Neural cell (in vitro differentiated cells): ENCODE data around the gene TCF4. TPM values are rescaled to one million over a fixed set of nuclear protein-coding genes. Genes with fewer than 3 reads are reported as not detected.

ENCODE experiments used
- H2AFZ ChIP-seq: fragments of 200-600, 300-800 bp; sonication (generic), shearing (Covaris generic); 2 replicates; pipeline ENCODE4 v1.6.0; 2014; ENCODE audit warnings: low read depth, mild to moderate bottlenecking, antibody characterized with exemption, low read length, moderate library complexity
- H3F3A ChIP-seq: fragments of 200-600 bp; shearing (Covaris generic); 2 replicates; pipeline ENCODE4 v1.6.1; 2016; ENCODE audit warnings: mild to moderate bottlenecking, moderate library complexity, mixed read lengths, antibody characterized with exemption, low read length; ENCODE audit not compliant: insufficient read depth, poor library complexity, severe bottlenecking
- H3K27ac ChIP-seq: fragments of 200-600, 300-800 bp; sonication (generic), shearing (Covaris generic); 2 replicates; pipeline ENCODE4 v1.5.1; 2014; ENCODE audit warnings: mild to moderate bottlenecking, low read length, moderate library complexity
- H3K27me3 ChIP-seq: fragments of 300-800, 200-600 bp; sonication (generic), shearing (Covaris generic); 2 replicates; pipeline ENCODE4 v1.6.0; 2014; ENCODE audit warnings: mild to moderate bottlenecking, low read depth, low read length, moderate library complexity; ENCODE audit not compliant: insufficient read depth
- H3K36me3 ChIP-seq: fragments of 300-800, 200-600 bp; sonication (generic), shearing (Covaris generic); 2 replicates; pipeline ENCODE4 v1.5.1; 2014; ENCODE audit warnings: mild to moderate bottlenecking, antibody characterized with exemption, low read length, moderate library complexity; ENCODE audit not compliant: insufficient read depth
- H3K4me2 ChIP-seq: fragments of 300-800, 200-600 bp; sonication (generic), shearing (Covaris generic); 2 replicates; pipeline ENCODE4 v1.6.0; 2014; ENCODE audit warnings: mild to moderate bottlenecking, low read length
- H3K4me3 ChIP-seq: fragments of 300-800, 200-600 bp; sonication (generic), shearing (Covaris generic); 2 replicates; pipeline ENCODE4 v1.5.1; 2014; ENCODE audit warnings: mild to moderate bottlenecking, low read length, moderate library complexity
- H3K79me2 ChIP-seq: fragments of 200-600 bp; shearing (Covaris generic); replicated peaks from 2 replicates; pipeline ENCODE4 v1.6.0; 2014; ENCODE audit warnings: mild to moderate bottlenecking, low read length, moderate library complexity; ENCODE audit not compliant: insufficient read depth
- H3K9ac ChIP-seq: fragments of 300-800, 200-600 bp; sonication (generic), shearing (Covaris generic); 2 replicates; pipeline ENCODE4 v1.6.1; 2016; ENCODE audit warnings: mild to moderate bottlenecking, low read length, mixed read lengths
- H3K9me2 ChIP-seq: fragments of 200-600 bp; shearing (Covaris generic); 2 replicates; pipeline ENCODE4 v1.6.1; 2016; ENCODE audit warnings: mild to moderate bottlenecking, low read length, mixed read lengths; ENCODE audit not compliant: insufficient read depth
- H3K9me3 ChIP-seq: fragments of 200-600, 300-800 bp; sonication (generic), shearing (Covaris generic); 2 replicates; pipeline ENCODE4 v1.6.1; 2016; ENCODE audit warnings: mild to moderate bottlenecking, mixed run types, low read length, moderate library complexity, mixed read lengths
- H4K20me1 ChIP-seq: fragments of 200-600 bp; shearing (Covaris generic); 2 replicates; pipeline ENCODE4 v1.6.1; 2016; ENCODE audit warnings: mild to moderate bottlenecking, mixed run types; ENCODE audit not compliant: insufficient read depth
- EP300 ChIP-seq: fragments of 450-650 bp; conservative IDR thresholded peaks from 2 replicates; pipeline ENCODE4 v1.6.1; 2014; ENCODE audit warnings: antibody characterized with exemption, mild to moderate bottlenecking, moderate library complexity; ENCODE audit not compliant: poor library complexity, severe bottlenecking
- EZH2 ChIP-seq: fragments of 200-600, 300-800 bp; shearing (Covaris generic), sonication (generic); IDR thresholded peaks from 2 replicates; pipeline ENCODE4 v1.6.1; 2014; ENCODE audit warnings: antibody characterized with exemption, low read length, borderline replicate concordance, mild to moderate bottlenecking; ENCODE audit not compliant: insufficient read depth, poor library complexity, severe bottlenecking
- MXI1 ChIP-seq: fragments of 450-650 bp; conservative IDR thresholded peaks from 2 replicates; pipeline ENCODE4 v1.6.1; 2014; ENCODE audit warnings: antibody characterized with exemption, mild to moderate bottlenecking; ENCODE audit not compliant: poor library complexity, severe bottlenecking
- POLR2AphosphoS5 ChIP-seq: IDR thresholded peaks from 2 replicates; pipeline ENCODE4 v1.6.1; 2012
- RAD21 ChIP-seq: fragments of 450-650 bp; conservative IDR thresholded peaks from 2 replicates; pipeline ENCODE4 v1.6.1; 2014; ENCODE audit warnings: antibody characterized with exemption, mild to moderate bottlenecking, moderate library complexity
- SMC3 ChIP-seq: fragments of 450-650 bp; conservative IDR thresholded peaks from 2 replicates; pipeline ENCODE4 v1.6.1; 2014; ENCODE audit warnings: antibody characterized with exemption, mild to moderate bottlenecking, moderate library complexity; ENCODE audit not compliant: poor library complexity
- TAF1 ChIP-seq: IDR thresholded peaks from 2 replicates; pipeline ENCODE4 v1.6.1; 2012; ENCODE audit warnings: low read depth
- polyA plus RNA-seq: library from polyadenylated mRNA; depleted of rRNA; stranded (reverse); fragments of >200 nt; gene quantifications from 2 replicates; pipeline ENCODE4 v1.2.3, GENCODE V29; 2014
- TF ChIP-seq, protein P1 (sequence below): fragments of 450-650 bp; IDR thresholded peaks from 2 replicates; pipeline ENCODE4 v1.5.1; 2014; ENCODE audit warnings: antibody characterized with exemption, mild to moderate bottlenecking, moderate library complexity; ENCODE audit not compliant: poor library complexity, severe bottlenecking
- TF ChIP-seq, protein P2 (sequence below): IDR thresholded peaks from 2 replicates; pipeline ENCODE4 v1.6.1; 2012; ENCODE audit warnings: borderline replicate concordance

Gene TCF4
- polyA plus RNA-seq, 1 donor from 2014 or later, result 7.0 TPM

DNA sequence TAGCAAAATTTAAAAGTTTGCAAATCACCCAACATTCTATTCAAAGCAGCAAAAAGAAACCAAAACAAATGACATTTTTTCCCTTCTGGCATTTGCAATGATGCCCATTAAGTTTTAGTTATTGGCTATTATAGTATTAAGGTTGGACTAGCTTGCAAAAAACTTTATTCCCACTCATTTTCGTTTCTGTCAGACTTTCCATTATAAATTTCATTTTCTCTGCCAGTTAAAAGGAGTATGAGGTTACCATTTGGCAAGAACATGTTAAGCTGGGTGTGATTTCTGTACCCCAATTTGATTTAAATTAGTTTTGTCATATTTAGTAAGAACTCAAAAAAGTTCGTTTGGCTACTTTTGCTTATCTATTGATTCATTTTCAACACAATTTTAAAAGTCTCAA is 187.9 kb downstream of the TCF4 start:
- Histone ChIP-seq H3K9ac (no peak overlapping the region), H3K27ac (no peak overlapping the region), H3K4me3 (no peak overlapping the region), H3K4me2 (no peak overlapping the region), H2AFZ (no peak overlapping the region), H3K79me2 (peaks cover 7% of the 10 kb centered on the region), H4K20me1 (no peaks in the 10 kb centered on the region), H3K9me2 (no peaks in the 10 kb centered on the region), H3K36me3 (no peaks in the 10 kb centered on the region), H3K9me3 (no peaks in the 10 kb centered on the region), H3F3A (no peaks in the 10 kb centered on the region), H3K27me3 (no peaks in the 10 kb centered on the region)
- TF ChIP-seq EP300, result no peak
- TF ChIP-seq RAD21, result no peak
- no peak for TF ChIP-seq EZH2
- TF ChIP-seq SMC3, result no peak
- TF ChIP-seq, protein P1, sequence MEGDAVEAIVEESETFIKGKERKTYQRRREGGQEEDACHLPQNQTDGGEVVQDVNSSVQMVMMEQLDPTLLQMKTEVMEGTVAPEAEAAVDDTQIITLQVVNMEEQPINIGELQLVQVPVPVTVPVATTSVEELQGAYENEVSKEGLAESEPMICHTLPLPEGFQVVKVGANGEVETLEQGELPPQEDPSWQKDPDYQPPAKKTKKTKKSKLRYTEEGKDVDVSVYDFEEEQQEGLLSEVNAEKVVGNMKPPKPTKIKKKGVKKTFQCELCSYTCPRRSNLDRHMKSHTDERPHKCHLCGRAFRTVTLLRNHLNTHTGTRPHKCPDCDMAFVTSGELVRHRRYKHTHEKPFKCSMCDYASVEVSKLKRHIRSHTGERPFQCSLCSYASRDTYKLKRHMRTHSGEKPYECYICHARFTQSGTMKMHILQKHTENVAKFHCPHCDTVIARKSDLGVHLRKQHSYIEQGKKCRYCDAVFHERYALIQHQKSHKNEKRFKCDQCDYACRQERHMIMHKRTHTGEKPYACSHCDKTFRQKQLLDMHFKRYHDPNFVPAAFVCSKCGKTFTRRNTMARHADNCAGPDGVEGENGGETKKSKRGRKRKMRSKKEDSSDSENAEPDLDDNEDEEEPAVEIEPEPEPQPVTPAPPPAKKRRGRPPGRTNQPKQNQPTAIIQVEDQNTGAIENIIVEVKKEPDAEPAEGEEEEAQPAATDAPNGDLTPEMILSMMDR, result no peak

DNA sequence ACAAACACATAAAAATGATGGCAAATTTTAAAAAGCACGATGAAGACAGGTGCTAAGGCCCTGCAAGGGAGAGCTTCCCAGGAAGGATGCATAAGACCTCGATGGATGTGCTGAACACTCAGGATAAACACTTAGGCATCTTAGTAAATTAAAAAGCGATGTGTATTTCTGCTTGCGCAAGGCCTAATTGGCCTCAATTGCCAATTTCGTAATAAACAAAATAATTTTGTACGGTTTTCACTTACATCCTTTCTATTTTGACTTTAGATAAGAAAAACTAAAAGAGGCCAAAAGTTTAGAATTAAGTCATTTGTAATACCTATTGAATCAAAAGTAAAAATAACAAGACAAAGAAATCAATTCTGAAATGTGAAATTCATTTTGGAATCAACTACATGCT is 189.1 kb downstream of the TCF4 start:
- H3K27me3 ChIP-seq, result no peaks in the 10 kb centered on the region
- H3F3A ChIP-seq, result no peaks in the 10 kb centered on the region
- H3K27ac ChIP-seq, result no peak overlapping the region
- TF ChIP-seq POLR2AphosphoS5, result no peak
- TF ChIP-seq TAF1, result no peak
- TF ChIP-seq EP300, result no peak
- TF ChIP-seq, protein P1, result no peak
- TF ChIP-seq RAD21, result no peak
- TF ChIP-seq EZH2, result no peak
- TF ChIP-seq, protein P2, sequence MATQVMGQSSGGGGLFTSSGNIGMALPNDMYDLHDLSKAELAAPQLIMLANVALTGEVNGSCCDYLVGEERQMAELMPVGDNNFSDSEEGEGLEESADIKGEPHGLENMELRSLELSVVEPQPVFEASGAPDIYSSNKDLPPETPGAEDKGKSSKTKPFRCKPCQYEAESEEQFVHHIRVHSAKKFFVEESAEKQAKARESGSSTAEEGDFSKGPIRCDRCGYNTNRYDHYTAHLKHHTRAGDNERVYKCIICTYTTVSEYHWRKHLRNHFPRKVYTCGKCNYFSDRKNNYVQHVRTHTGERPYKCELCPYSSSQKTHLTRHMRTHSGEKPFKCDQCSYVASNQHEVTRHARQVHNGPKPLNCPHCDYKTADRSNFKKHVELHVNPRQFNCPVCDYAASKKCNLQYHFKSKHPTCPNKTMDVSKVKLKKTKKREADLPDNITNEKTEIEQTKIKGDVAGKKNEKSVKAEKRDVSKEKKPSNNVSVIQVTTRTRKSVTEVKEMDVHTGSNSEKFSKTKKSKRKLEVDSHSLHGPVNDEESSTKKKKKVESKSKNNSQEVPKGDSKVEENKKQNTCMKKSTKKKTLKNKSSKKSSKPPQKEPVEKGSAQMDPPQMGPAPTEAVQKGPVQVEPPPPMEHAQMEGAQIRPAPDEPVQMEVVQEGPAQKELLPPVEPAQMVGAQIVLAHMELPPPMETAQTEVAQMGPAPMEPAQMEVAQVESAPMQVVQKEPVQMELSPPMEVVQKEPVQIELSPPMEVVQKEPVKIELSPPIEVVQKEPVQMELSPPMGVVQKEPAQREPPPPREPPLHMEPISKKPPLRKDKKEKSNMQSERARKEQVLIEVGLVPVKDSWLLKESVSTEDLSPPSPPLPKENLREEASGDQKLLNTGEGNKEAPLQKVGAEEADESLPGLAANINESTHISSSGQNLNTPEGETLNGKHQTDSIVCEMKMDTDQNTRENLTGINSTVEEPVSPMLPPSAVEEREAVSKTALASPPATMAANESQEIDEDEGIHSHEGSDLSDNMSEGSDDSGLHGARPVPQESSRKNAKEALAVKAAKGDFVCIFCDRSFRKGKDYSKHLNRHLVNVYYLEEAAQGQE, result no peak
- no peak for TF ChIP-seq SMC3
- TF ChIP-seq MXI1, result no peak
- H4K20me1 ChIP-seq, result no peaks in the 10 kb centered on the region
- H3K9me2 ChIP-seq, result no peaks in the 10 kb centered on the region
- H3K36me3 ChIP-seq, result no peaks in the 10 kb centered on the region
- no peak overlapping the region for H2AFZ ChIP-seq
- no peak overlapping the region for H3K4me3 ChIP-seq
- H3K9ac ChIP-seq, result no peak overlapping the region
- H3K9me3 ChIP-seq, result no peaks in the 10 kb centered on the region
- H3K4me2 ChIP-seq, result no peak overlapping the region
- peaks cover 7% of the 10 kb centered on the region for H3K79me2 ChIP-seq
